MG63 (cell line): ENCODE results near the gene DUSP16. TPM values are rescaled to one million over a fixed set of nuclear protein-coding genes. Genes with fewer than 3 reads are reported as not detected.

Experiments used
- DNase-seq: peaks from one replicate; pipeline ENCODE4 v3.0.0-alpha.2; 2020
- H3K27me3 ChIP-seq: fragments of 250-450 bp; sonication (Bioruptor Pico); 2 replicates; pipeline ENCODE4 v1.5.1; 2020; ENCODE audit warnings: mild to moderate bottlenecking, moderate library complexity
- H3K36me3 ChIP-seq: fragments of 250-450 bp; sonication (Bioruptor Pico); 2 replicates; pipeline ENCODE4 v1.5.1; 2020; ENCODE audit warnings: mild to moderate bottlenecking, moderate library complexity
- H3K4me3 ChIP-seq: fragments of 250-450 bp; sonication (Bioruptor Pico); 2 replicates; pipeline ENCODE4 v1.5.1; 2020; ENCODE audit warnings: mild to moderate bottlenecking, moderate library complexity
- H3K9me3 ChIP-seq: fragments of 250-450 bp; sonication (Bioruptor Pico); 2 replicates; pipeline ENCODE4 v1.5.1; 2020; ENCODE audit warnings: mild to moderate bottlenecking, moderate library complexity
- total RNA-seq: library from RNA; depleted of rRNA; stranded (reverse); fragments of >200 nt; shearing (Covaris generic); gene quantifications from 2 replicates; pipeline ENCODE4 v1.2.3, GENCODE V29; 2014; ENCODE audit warnings: low replicate concordance; rRNA removed

DUSP16 gene
- total RNA-seq, 1 experiment from 2014 or later, result 11.5 TPM

DNA sequence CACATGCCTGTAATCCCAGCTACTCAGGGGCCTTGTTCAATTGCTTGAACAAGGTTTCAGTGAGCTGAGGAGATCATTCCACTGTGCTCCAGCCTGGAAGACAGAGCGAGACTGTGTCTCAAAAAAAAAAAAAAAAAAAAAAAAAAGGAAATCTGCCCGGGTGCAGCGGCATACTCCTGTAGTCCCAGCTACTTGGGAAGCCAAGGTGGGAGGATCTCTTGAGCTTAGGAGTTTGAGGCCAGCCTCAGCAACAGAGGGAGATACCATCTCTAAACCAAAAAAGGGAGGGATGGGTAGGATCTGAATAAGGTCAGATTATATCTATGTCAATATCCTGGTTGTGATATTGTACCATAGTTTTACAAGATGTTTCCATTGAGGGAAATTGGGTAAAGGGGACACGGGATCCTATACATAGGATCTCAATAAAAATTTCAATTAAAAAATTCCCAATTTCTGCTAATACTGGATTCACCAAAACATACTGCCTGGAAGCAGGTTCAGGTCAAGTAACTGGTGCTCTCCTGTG, 129.4 kb downstream of the DUSP16 start:
- H3K4me3 ChIP-seq, result no peak overlapping the region
- no peak for DNase-seq
- no peaks in the 10 kb centered on the region for H3K27me3 ChIP-seq
- peaks cover 8% of the 10 kb centered on the region; the same call in 1 of the 2 replicates for H3K36me3 ChIP-seq
- H3K9me3 ChIP-seq, result peaks cover 9% of the 10 kb centered on the region

DNA sequence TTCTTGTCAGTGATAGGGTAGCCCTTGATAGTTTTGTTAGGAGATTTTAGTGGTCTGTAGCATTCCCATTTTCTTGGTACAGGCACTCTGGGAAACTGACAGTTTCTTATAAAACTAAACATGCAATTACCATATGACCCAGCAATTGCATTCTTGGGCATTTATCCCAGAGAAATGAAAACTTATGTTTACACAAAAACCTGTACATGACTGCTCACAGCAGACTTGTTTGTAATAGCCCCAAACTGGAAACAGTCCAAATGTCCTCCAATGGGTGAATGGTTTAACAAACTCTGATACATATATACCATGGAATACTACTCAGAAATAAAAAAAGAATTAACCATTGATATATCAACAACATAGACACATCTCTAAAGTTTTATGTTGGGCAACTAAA, 130.3 kb downstream of the DUSP16 start:
- H3K27me3 ChIP-seq, result no peaks in the 10 kb centered on the region
- H3K4me3 ChIP-seq, result no peak overlapping the region
- peaks cover 7% of the 10 kb centered on the region for H3K9me3 ChIP-seq
- DNase-seq, result peak; percentile 45
- peaks cover 8% of the 10 kb centered on the region; the same call in 1 of the 2 replicates for H3K36me3 ChIP-seq

DNA sequence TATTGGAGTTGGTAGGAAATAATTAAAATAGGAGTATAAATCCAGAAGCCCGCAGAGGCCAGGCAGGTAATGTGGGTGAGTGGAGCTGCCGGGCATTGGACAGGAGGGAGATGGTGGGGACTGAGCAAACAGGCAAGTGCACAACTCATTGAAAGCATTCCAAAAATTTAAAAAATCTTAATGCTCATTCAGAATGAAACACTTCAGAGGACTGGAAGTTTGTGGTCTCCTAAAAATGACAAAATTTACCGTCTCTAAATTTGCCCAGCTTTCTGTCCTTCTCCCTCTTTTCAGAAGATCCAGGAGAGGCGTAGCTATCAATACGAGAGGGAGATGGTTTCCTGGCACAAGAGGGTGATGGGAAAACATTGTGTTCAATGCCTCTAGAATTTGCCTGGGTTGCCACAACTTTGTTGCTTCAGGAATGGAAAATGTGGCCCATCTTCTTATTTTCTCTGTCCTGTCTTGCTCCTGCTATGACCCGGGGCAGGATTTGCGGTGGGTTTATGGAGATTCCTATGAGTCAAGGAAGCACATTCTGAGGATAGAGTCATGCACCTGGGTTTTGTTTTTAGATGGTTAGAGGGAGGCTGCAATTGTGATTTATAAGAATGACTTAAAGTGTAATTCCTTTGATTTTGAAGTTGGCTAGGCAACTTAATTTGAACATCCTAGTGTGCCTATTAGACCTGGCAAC, 133.6 kb downstream of the DUSP16 start:
- no peak for DNase-seq
- Histone ChIP-seq H3K36me3 (no peaks in the 10 kb centered on the region; the same call in 1 of the 2 replicates), H3K4me3 (no peak overlapping the region), H3K27me3 (no peaks in the 10 kb centered on the region), H3K9me3 (peaks cover 7% of the 10 kb centered on the region)

DNA sequence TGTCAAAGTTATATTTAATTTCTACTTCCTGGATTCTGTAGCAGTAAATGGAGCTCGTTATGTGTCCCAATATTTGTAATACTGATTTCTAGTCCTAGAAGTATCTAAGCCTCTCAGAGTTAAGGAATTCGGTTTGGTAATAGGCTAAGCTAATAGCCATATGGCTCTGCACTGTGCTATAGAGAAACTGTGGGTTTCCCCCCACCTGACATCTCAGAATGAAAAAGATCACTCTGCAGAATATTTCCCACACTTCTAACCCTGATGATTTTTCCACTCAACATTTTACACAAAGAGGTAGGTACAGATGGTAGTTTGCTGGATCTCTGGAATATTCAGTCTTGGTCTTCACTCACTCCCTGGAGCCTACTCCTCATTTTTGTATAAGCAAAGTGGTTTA, 134.6 kb downstream of the DUSP16 start:
- H3K4me3 ChIP-seq, result no peak overlapping the region
- H3K27me3 ChIP-seq, result no peaks in the 10 kb centered on the region
- H3K9me3 ChIP-seq, result peaks cover 16% of the 10 kb centered on the region
- no peak for DNase-seq
- H3K36me3 ChIP-seq, result no peaks in the 10 kb centered on the region; the same call in 1 of the 2 replicates

DNA sequence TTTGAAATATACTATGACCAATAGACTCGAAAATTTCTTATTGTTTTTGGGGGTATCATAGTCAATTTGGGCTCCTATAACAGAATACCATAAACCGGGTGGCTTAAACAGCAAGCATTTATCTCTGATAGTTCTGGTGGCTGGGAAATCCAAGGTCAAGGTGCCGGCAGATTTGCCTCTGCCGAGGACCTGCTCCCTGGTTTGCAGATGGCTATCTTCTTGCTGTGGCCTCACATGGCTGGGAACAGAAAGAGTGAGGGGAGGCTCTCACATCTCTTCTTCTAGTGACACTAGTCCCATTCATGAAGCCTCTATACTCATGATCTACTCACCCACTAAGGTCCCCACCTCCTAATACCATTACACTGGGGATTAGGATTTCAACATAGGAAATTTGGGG, 135.1 kb downstream of the DUSP16 start:
- no peak for DNase-seq
- no peaks in the 10 kb centered on the region; the same call in 1 of the 2 replicates for H3K36me3 ChIP-seq
- H3K4me3 ChIP-seq, result no peak overlapping the region
- peaks cover 18% of the 10 kb centered on the region for H3K9me3 ChIP-seq
- no peaks in the 10 kb centered on the region for H3K27me3 ChIP-seq

DNA sequence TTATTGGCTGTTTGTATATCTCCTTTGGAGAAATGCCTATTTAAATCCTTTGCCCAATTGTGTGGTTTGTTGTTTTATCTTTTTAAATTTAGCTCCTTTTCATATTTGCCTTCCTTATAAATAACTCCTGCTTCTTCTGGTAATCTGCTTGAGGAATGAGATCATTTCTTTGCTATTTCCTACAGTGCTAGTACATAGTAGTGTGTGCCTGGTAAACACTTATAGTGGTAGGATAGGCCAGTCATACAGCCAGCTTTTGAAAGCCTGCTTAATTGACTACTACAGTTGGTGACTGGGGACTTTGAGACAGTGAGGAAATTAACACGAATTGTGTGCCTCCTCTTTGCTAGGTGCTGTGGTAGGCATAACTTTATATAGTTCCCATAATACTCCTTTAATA, 137.0 kb downstream of the DUSP16 start:
- H3K4me3 ChIP-seq, result no peak overlapping the region
- H3K27me3 ChIP-seq, result no peaks in the 10 kb centered on the region
- no peaks in the 10 kb centered on the region; the same call in 1 of the 2 replicates for H3K36me3 ChIP-seq
- H3K9me3 ChIP-seq, result peaks cover 20% of the 10 kb centered on the region
- no peak for DNase-seq

DNA sequence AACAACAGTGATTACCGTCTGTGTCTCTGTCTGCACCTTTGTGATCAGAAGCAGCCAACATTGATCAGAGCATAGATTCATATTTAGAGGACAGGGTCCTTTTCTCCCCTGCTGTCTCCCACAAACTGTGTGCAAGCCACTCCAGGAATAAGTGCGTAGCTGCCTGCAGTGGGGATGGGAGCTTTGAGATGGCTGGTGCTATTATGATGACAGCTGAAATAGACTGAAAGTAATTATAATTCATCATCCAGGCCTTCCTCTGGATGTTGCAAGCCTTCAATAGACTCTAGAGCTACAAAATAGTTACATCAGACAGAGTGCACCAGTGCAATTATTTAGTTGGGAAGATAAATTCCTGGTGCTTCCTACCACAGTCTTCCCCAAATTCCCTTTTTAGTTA, 137.7 kb downstream of the DUSP16 start:
- H3K27me3 ChIP-seq, result no peaks in the 10 kb centered on the region
- no peaks in the 10 kb centered on the region; the same call in 1 of the 2 replicates for H3K36me3 ChIP-seq
- peaks cover 26% of the 10 kb centered on the region for H3K9me3 ChIP-seq
- DNase-seq, result no peak
- H3K4me3 ChIP-seq, result no peak overlapping the region

Other genes starting within 250 kb of the DUSP16 start
- gene MANSC1, start 212.6 kb downstream of the DUSP16 start, total RNA-seq, result 0.92 TPM in 1 of 2 replicates, not detected in the other
- gene BORCS5, start 205.8 kb downstream of the DUSP16 start, total RNA-seq, result 3.6 and 5.6 TPM in 2 replicates
- gene CREBL2, start 49.0 kb upstream of the DUSP16 start, total RNA-seq, result 13.0 and 17.7 TPM in 2 replicates
- 0.59 TPM in 1 of 2 replicates, not detected in the other for gene GPR19, start 133.3 kb upstream of the DUSP16 start, total RNA-seq
- 35.1 and 57.9 TPM in 2 replicates for gene CDKN1B, start 154.5 kb upstream of the DUSP16 start, total RNA-seq
- gene APOLD1, start 222.8 kb upstream of the DUSP16 start, total RNA-seq, result 21.4 and 27.1 TPM in 2 replicates